Measurements from ENCODE around the gene MVB12B.

- TF ChIP-seq GATA2 (IDR thresholded peaks at IDR 0.05; ENCODE audit: low read depth, low read length) = no peak
- TF ChIP-seq GATA3 (IDR thresholded peaks at IDR 0.05; ENCODE audit: low read depth, low read length) = no peak
Measured at GRCh38 chr9:126411225-126411947, 84.8 kb downstream of the MVB12B start.
